ENCODE results near the gene CCDC33.

DNA sequence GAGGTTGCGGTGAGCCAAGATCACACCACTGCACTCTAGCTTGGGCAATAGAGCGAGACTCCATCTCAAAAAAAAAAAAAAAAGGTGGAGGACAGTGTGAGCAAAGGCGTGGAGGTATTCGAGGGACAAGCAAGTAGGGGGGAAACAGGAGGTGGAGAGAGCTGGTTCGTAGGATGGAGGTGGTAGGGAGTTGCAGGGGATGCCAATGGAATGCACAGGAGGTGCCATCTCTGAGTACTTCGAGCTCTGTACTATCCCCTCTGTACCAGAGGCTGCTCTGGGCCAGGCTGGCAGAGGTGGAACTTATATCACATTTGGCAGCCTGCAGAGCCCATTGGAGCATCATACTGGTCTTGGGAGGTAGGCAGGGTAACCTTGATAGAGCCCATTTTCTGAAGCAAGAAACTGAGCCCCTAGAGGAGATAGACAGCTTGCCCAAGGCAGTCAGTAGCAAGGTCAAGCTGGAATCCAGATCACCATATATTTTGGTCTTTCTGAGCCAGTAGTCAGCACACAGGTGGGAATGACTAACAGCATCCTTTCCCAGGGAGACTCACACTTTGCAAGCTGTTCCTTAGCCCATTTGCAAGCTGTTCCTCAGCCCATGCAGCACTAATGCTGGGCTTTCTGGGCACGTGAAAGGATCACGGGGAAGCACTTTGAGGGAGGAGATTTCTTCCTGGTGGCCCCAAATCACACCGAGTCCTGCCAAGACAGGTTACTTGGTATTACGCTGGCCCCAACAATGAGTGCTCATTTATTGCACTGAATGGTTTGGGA is 9.2 kb upstream of the CCDC33 start:
- TF ChIP-seq ZNF530 (tag by site-specific recombination; IDR thresholded peaks at IDR 0.05; ENCODE audit: low read depth) (no peak), ZBTB7A (tag by site-specific recombination; IDR thresholded peaks at IDR 0.05; ENCODE audit: low read depth) (no peak), ZBTB1 (tag by site-specific recombination; IDR thresholded peaks at IDR 0.05) (no peak), ZNF274 (IDR thresholded peaks at IDR 0.05; ENCODE audit: low read length) (no peak), ZNF274 (tag by site-specific recombination; IDR thresholded peaks at IDR 0.05; ENCODE audit: borderline replicate concordance) (no peak)
- TF ChIP-seq, protein P1, sequence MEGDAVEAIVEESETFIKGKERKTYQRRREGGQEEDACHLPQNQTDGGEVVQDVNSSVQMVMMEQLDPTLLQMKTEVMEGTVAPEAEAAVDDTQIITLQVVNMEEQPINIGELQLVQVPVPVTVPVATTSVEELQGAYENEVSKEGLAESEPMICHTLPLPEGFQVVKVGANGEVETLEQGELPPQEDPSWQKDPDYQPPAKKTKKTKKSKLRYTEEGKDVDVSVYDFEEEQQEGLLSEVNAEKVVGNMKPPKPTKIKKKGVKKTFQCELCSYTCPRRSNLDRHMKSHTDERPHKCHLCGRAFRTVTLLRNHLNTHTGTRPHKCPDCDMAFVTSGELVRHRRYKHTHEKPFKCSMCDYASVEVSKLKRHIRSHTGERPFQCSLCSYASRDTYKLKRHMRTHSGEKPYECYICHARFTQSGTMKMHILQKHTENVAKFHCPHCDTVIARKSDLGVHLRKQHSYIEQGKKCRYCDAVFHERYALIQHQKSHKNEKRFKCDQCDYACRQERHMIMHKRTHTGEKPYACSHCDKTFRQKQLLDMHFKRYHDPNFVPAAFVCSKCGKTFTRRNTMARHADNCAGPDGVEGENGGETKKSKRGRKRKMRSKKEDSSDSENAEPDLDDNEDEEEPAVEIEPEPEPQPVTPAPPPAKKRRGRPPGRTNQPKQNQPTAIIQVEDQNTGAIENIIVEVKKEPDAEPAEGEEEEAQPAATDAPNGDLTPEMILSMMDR (tag by site-specific recombination; IDR thresholded peaks at IDR 0.05): no peak
- TF ChIP-seq, protein P2, sequence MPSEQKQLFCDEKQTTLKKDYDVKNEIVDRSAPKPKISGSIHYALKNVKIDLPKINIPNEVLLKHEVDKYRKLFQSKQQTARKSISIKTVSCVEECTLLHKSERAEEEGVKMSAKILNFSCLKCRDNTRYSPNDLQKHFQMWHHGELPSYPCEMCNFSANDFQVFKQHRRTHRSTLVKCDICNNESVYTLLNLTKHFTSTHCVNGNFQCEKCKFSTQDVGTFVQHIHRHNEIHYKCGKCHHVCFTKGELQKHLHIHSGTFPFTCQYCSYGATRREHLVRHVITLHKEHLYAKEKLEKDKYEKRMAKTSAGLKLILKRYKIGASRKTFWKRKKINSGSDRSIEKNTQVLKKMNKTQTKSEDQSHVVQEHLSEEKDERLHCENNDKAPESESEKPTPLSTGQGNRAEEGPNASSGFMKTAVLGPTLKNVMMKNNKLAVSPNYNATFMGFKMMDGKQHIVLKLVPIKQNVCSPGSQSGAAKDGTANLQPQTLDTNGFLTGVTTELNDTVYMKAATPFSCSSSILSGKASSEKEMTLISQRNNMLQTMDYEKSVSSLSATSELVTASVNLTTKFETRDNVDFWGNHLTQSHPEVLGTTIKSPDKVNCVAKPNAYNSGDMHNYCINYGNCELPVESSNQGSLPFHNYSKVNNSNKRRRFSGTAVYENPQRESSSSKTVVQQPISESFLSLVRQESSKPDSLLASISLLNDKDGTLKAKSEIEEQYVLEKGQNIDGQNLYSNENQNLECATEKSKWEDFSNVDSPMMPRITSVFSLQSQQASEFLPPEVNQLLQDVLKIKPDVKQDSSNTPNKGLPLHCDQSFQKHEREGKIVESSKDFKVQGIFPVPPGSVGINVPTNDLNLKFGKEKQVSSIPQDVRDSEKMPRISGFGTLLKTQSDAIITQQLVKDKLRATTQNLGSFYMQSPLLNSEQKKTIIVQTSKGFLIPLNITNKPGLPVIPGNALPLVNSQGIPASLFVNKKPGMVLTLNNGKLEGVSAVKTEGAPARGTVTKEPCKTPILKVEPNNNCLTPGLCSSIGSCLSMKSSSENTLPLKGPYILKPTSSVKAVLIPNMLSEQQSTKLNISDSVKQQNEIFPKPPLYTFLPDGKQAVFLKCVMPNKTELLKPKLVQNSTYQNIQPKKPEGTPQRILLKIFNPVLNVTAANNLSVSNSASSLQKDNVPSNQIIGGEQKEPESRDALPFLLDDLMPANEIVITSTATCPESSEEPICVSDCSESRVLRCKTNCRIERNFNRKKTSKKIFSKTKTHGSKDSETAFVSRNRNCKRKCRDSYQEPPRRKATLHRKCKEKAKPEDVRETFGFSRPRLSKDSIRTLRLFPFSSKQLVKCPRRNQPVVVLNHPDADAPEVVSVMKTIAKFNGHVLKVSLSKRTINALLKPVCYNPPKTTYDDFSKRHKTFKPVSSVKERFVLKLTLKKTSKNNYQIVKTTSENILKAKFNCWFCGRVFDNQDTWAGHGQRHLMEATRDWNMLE (tag by site-specific recombination; conservative IDR thresholded peaks at IDR 0.05; ENCODE audit: low read depth): no peak
